ENCODE measurements around the gene MSANTD2. TPM values are rescaled to one million over a fixed set of nuclear protein-coding genes. Genes with fewer than 3 reads are reported as not detected.

MSANTD2 gene
- total RNA-seq, 1 experiment from 2014 or later, result 8.6 TPM

DNA sequence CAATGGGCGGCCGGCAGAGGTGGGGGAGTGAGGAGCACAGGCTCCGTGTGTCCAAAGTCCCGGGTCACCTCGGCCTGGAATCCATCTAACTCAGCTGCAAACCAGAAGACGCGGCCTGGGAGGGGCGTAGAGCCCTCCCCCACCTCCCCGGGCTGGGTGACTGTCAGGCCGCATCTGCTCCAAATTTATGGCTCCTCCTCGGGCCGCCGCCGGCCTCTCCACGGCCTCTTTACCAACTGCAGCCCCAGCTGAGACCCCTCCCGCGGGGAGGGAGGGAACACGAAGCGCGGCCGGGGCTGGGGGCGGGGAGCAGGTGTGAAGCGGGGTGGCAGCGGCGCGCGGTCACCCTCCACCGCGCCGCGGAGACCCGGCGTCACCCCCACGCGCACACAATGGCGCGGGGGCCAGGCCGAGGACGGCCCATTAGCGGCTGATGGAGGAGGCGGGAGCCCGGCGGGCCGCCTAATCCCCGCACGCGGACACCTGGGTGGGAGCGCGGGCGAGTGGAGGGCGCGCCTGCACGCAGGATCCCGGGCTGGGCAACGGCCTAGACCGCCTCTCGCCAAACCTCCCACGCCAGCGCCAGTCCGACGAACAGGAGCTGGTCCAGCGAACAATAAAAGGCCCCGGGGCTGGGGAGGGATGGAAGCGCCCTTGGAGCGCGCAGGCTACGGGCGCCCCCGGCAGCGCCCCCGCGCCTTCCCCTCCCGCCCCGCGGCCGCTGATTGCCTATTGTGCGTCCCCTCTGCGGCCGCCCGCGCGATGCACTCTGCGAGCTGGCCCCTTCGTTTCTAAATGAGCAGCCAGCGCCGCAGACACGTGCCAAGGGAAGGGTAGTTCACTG is 39.1 kb upstream of the MSANTD2 start:
- POLR2A ChIA-PET, result no interaction called here
- no peak overlapping the region for H3K9ac ChIP-seq (ENCODE audit: low read length)
- H3K36me3 ChIP-seq (ENCODE audit: control insufficient read depth in 1 of 2, insufficient read depth in 2 of 2, low read length in 2 of 2), result no peaks in the 10 kb centered on the region
- H4K20me1 ChIP-seq (ENCODE audit: insufficient read depth), result no peaks in the 10 kb centered on the region
- ATAC-seq, result no peak
- H2AFZ ChIP-seq (ENCODE audit: low read depth, low read length, poor library complexity, severe bottlenecking), result no peak overlapping the region
- CTCF ChIA-PET, result interaction anchor here (1.3 kb wide), 1 partner anchor 273 kb away, joined by 3 read pairs; no protein-coding TSS in a partner anchor
- TF ChIP-seq EZH2phosphoT487 (IDR thresholded peaks at IDR 0.05; ENCODE audit: borderline replicate concordance) (no peak), SRF (IDR thresholded peaks at IDR 0.05; ENCODE audit: low read depth) (no peak), FOSL1 (IDR thresholded peaks at IDR 0.05; ENCODE audit: low read depth) (no peak), TCF7L2 (IDR thresholded peaks at IDR 0.05; ENCODE audit: borderline replicate concordance, extremely low read depth, insufficient read depth, insufficient read length) (no peak), RAD21 (IDR thresholded peaks at IDR 0.05; ENCODE audit: low read depth) (no peak), CBX3 (IDR thresholded peaks at IDR 0.05; ENCODE audit: low read depth) (no peak), EGR1 (IDR thresholded peaks at IDR 0.05; ENCODE audit: low read depth) (no peak), CEBPB (IDR thresholded peaks at IDR 0.05; ENCODE audit: low read depth) (no peak), EZH2 (IDR thresholded peaks at IDR 0.05) (no peak), YY1 (IDR thresholded peaks at IDR 0.05; ENCODE audit: extremely low read depth, insufficient replicate concordance, low read depth, low read length) (no peak), ZNF274 (IDR thresholded peaks at IDR 0.05; ENCODE audit: low read depth, low read length) (no peak), SIN3A (IDR thresholded peaks at IDR 0.05; ENCODE audit: low read depth) (no peak), ZFX (IDR thresholded peaks at IDR 0.05) (no peak), POLR2AphosphoS5 (IDR thresholded peaks at IDR 0.05; ENCODE audit: low read depth, low read length) (no peak)
- TF ChIP-seq, protein P1, sequence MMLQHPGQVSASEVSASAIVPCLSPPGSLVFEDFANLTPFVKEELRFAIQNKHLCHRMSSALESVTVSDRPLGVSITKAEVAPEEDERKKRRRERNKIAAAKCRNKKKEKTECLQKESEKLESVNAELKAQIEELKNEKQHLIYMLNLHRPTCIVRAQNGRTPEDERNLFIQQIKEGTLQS (IDR thresholded peaks at IDR 0.05), result no peak
- TF ChIP-seq, protein P2, sequence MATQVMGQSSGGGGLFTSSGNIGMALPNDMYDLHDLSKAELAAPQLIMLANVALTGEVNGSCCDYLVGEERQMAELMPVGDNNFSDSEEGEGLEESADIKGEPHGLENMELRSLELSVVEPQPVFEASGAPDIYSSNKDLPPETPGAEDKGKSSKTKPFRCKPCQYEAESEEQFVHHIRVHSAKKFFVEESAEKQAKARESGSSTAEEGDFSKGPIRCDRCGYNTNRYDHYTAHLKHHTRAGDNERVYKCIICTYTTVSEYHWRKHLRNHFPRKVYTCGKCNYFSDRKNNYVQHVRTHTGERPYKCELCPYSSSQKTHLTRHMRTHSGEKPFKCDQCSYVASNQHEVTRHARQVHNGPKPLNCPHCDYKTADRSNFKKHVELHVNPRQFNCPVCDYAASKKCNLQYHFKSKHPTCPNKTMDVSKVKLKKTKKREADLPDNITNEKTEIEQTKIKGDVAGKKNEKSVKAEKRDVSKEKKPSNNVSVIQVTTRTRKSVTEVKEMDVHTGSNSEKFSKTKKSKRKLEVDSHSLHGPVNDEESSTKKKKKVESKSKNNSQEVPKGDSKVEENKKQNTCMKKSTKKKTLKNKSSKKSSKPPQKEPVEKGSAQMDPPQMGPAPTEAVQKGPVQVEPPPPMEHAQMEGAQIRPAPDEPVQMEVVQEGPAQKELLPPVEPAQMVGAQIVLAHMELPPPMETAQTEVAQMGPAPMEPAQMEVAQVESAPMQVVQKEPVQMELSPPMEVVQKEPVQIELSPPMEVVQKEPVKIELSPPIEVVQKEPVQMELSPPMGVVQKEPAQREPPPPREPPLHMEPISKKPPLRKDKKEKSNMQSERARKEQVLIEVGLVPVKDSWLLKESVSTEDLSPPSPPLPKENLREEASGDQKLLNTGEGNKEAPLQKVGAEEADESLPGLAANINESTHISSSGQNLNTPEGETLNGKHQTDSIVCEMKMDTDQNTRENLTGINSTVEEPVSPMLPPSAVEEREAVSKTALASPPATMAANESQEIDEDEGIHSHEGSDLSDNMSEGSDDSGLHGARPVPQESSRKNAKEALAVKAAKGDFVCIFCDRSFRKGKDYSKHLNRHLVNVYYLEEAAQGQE (IDR thresholded peaks at IDR 0.05; ENCODE audit: low read depth), result no peak
- TF ChIP-seq, protein P3, sequence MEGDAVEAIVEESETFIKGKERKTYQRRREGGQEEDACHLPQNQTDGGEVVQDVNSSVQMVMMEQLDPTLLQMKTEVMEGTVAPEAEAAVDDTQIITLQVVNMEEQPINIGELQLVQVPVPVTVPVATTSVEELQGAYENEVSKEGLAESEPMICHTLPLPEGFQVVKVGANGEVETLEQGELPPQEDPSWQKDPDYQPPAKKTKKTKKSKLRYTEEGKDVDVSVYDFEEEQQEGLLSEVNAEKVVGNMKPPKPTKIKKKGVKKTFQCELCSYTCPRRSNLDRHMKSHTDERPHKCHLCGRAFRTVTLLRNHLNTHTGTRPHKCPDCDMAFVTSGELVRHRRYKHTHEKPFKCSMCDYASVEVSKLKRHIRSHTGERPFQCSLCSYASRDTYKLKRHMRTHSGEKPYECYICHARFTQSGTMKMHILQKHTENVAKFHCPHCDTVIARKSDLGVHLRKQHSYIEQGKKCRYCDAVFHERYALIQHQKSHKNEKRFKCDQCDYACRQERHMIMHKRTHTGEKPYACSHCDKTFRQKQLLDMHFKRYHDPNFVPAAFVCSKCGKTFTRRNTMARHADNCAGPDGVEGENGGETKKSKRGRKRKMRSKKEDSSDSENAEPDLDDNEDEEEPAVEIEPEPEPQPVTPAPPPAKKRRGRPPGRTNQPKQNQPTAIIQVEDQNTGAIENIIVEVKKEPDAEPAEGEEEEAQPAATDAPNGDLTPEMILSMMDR (IDR thresholded peaks at IDR 0.05 in 2 of 3, conservative IDR thresholded peaks at IDR 0.05 in 1 of 3; ENCODE audit: borderline replicate concordance in 1 of 3, insufficient read depth in 1 of 3, low read depth in 2 of 3, low read length in 2 of 3), result no peak
- TF ChIP-seq, protein P4, sequence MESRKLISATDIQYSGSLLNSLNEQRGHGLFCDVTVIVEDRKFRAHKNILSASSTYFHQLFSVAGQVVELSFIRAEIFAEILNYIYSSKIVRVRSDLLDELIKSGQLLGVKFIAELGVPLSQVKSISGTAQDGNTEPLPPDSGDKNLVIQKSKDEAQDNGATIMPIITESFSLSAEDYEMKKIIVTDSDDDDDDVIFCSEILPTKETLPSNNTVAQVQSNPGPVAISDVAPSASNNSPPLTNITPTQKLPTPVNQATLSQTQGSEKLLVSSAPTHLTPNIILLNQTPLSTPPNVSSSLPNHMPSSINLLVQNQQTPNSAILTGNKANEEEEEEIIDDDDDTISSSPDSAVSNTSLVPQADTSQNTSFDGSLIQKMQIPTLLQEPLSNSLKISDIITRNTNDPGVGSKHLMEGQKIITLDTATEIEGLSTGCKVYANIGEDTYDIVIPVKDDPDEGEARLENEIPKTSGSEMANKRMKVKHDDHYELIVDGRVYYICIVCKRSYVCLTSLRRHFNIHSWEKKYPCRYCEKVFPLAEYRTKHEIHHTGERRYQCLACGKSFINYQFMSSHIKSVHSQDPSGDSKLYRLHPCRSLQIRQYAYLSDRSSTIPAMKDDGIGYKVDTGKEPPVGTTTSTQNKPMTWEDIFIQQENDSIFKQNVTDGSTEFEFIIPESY (IDR thresholded peaks at IDR 0.05; ENCODE audit: extremely low read depth, insufficient replicate concordance, low read length), result no peak
- RAD21 ChIA-PET (ENCODE audit: low non-redundant PET in 1 of 2, low total read pairs in 2 of 2, uncharacterized antibody in 2 of 2, unreplicated experiment in 2 of 2), result no interaction called here
- H3K9me2 ChIP-seq (ENCODE audit: insufficient read depth), result no peaks in the 10 kb centered on the region
- H3K4me3 ChIP-seq (replicated peaks in 1 of 2; ENCODE audit: low read depth in 1 of 2, low read length in 2 of 2), result no peak overlapping the region
- BruUV-seq (replicated peaks), result no TSS peak
- H3K79me2 ChIP-seq (ENCODE audit: insufficient read depth, low read length), result no peaks in the 10 kb centered on the region
- no peak for DNase-seq (ENCODE audit: low read depth, low spot score)
- no peak overlapping the region for H3K27ac ChIP-seq (ENCODE audit: low read depth, low read length)
- H3K27me3 ChIP-seq (ENCODE audit: insufficient read depth, low read length), result peaks cover 22% of the 10 kb centered on the region; the same call in 1 of the 2 replicates
- no peak overlapping the region for H3K4me2 ChIP-seq (ENCODE audit: low read length)
- H3K9me3 ChIP-seq (ENCODE audit: control insufficient read depth in 1 of 2, insufficient read depth in 1 of 2, low read depth in 1 of 2, low read length in 2 of 2), result no peaks in the 10 kb centered on the region
- peaks cover 2 to 4% of the 10 kb centered on the region in 2 experiments; a peak in 3 of 4 replicates for H3K4me1 ChIP-seq (ENCODE audit: control insufficient read depth in 1 of 2, insufficient read depth in 2 of 2, low read length in 2 of 2)
- intact Hi-C loops (cut with micrococcal nuclease), result loop anchor here (5.0 to 10.0 kb wide), 2 partner anchors 425 to 1033 kb away; no protein-coding TSS in a partner anchor

Measured in HCT116 (cell line).